Sigmoid colon (tissue), 7 donors: Measurements from ENCODE around the gene CALML6. TPM values are rescaled to one million over a fixed set of nuclear protein-coding genes. Genes with fewer than 3 reads are reported as not detected.

Experiments
- DNase-seq: peaks from one replicate; pipeline ENCODE4 v3.0.0-alpha.2; 2019
- H3K27ac ChIP-seq, 4 donors: fragments of 200-600 bp; sonication (generic); one replicate each; pipeline ENCODE4 v1.5.1; 2016 to 2019; ENCODE audit warnings: mild to moderate bottlenecking in 1 of 4
- H3K27me3 ChIP-seq, 3 donors: fragments of 200-600 bp; sonication (generic); one replicate each; pipeline ENCODE4 v1.5.1; 2019; ENCODE audit warnings: mild to moderate bottlenecking in 1 of 3
- H3K36me3 ChIP-seq, 4 donors: fragments of 200-600 bp; sonication (generic); one replicate each; pipeline ENCODE4 v1.5.1; 2016 to 2019
- H3K4me1 ChIP-seq, 4 donors: fragments of 200-600 bp; sonication (generic); one replicate each; pipeline ENCODE4 v1.5.1; 2017 to 2019
- H3K4me3 ChIP-seq, 4 donors: fragments of 200-600 bp; sonication (generic); one replicate each; pipeline ENCODE4 v1.5.1; 2017 to 2019; ENCODE audit warnings: mild to moderate bottlenecking in 2 of 4, moderate library complexity in 1 of 4
- H3K9me3 ChIP-seq, 4 donors: fragments of 200-600 bp in 3 of 4; sonication (generic) in 3 of 4; one replicate each; pipeline versions ENCODE4 v1.5.1 to v1.6.1; 2013 to 2019
- CTCF ChIP-seq, 4 experiments: fragments of 450-650 bp in 3 of 4; fragments of 200-600 bp in 1 of 4; IDR thresholded peaks; one replicate each; pipeline ENCODE4 v1.5.1; 2016 to 2019; ENCODE audit warnings: antibody characterized with exemption in 4 of 4, mild to moderate bottlenecking in 3 of 4, moderate library complexity in 2 of 4
- EP300 ChIP-seq, 4 donors: sonication (generic); formaldehyde crosslinking; IDR thresholded peaks; one replicate each; pipeline ENCODE4 v1.6.1; 2017; ENCODE audit warnings: antibody characterized with exemption in 4 of 4
- POLR2A ChIP-seq, 2 donors: fragments of 450-650 bp; IDR thresholded peaks; one replicate each; pipeline ENCODE4 v1.6.1; 2016; ENCODE audit warnings: antibody characterized with exemption in 2 of 2, mild to moderate bottlenecking in 2 of 2, moderate library complexity in 2 of 2
- POLR2AphosphoS5 ChIP-seq, 4 donors: sonication (generic); formaldehyde crosslinking; IDR thresholded peaks; one replicate each; pipeline ENCODE4 v1.6.1; 2017; ENCODE audit warnings: antibody characterized with exemption in 4 of 4
- WGBS, 2 donors: extraction: QIAGEN DNeasy Blood & Tissue Kit; methylation state at CpG; one replicate each; pipeline ENCODE4 v1.1.7; 2013; 5-methylcytosine and 5-hydroxymethylcytosine counted together
- intact Hi-C: fragments of 100-400 bp; cut with DNase I; formaldehyde crosslinking; loops from one replicate; pipeline ENCODE4 v1.15.1; 2023
- polyA plus RNA-seq, 3 donors: library from polyadenylated mRNA; stranded (reverse); fragments of 200-250 nt; gene quantifications; one replicate each; pipeline ENCODE4 v1.2.3, GENCODE V29; 2013
- total RNA-seq, 4 donors: library from RNA; depleted of rRNA; stranded (reverse); fragments of >200 nt; gene quantifications; one replicate each; pipeline ENCODE4 v1.1.0, GENCODE V29; 2016
- donor health status: healthy with polysubstance abuse.
- donor health status: Bipolar disorder and iron deficiency.
- donor health status: healthy.

CALML6 gene
- total and polyA plus RNA-seq, 7 donors: 0.36 TPM; not detected in 5

GRCh38 chr1:1915911-1916840 is 1.1 kb downstream of the CALML6 start:
- Histone ChIP-seq H3K27ac (no peak overlapping the region), H3K4me3 (no peak overlapping the region), H3K36me3 (no peaks in the 10 kb centered on the region), H3K4me1 (peaks cover 0 to 14% (median 11%) of the 10 kb centered on the region in 4 donors), H3K27me3 (no peaks in the 10 kb centered on the region), H3K9me3 (no peaks in the 10 kb centered on the region)
- intact Hi-C loops: loop anchor here (10.0 kb wide), 1 partner anchor 499 kb away; the partner anchor contains the start of gene PEX10
- peak; percentile 53 for DNase-seq
- WGBS, 2 donors: 66 to 82% methylated on average over 23 of the region's 23 CpGs
- no peak for TF ChIP-seq POLR2AphosphoS5 (IDR thresholded peaks at IDR 0.05)
- TF ChIP-seq EP300 (IDR thresholded peaks at IDR 0.05): no peak
- TF ChIP-seq CTCF (IDR thresholded peaks at IDR 0.05): no peak
- TF ChIP-seq POLR2A (IDR thresholded peaks at IDR 0.05): no peak

GRCh38 chr1:1916851-1917251 is 1.8 kb downstream of the CALML6 start:
- no peaks in the 10 kb centered on the region for H3K27me3 ChIP-seq
- TF ChIP-seq POLR2A (IDR thresholded peaks at IDR 0.05) (no peak), EP300 (IDR thresholded peaks at IDR 0.05) (no peak)
- WGBS, 2 donors: 82 to 90% methylated on average over 19 of the region's 19 CpGs
- intact Hi-C loops: loop anchor here (10.0 kb wide), 1 partner anchor 498 kb away; the partner anchor contains the start of gene PEX10
- H3K36me3 ChIP-seq: no peaks in the 10 kb centered on the region
- no peaks in the 10 kb centered on the region for H3K9me3 ChIP-seq
- H3K27ac ChIP-seq: no peak overlapping the region
- DNase-seq: no peak
- H3K4me1 ChIP-seq: peaks cover 0 to 14% (median 11%) of the 10 kb centered on the region in 4 donors
- no peak overlapping the region for H3K4me3 ChIP-seq

- H3K9me3 ChIP-seq: no peaks in the 10 kb centered on the region
- DNase-seq: no peak
- TF ChIP-seq EP300 (IDR thresholded peaks at IDR 0.05) (no peak), POLR2A (IDR thresholded peaks at IDR 0.05) (no peak), POLR2AphosphoS5 (IDR thresholded peaks at IDR 0.05) (no peak), CTCF (IDR thresholded peaks at IDR 0.05) (no peak)
- peaks cover 0 to 14% (median 11%) of the 10 kb centered on the region in 4 donors for H3K4me1 ChIP-seq
- H3K27ac ChIP-seq: no peak overlapping the region
- H3K4me3 ChIP-seq: no peak overlapping the region
- no peaks in the 10 kb centered on the region for H3K36me3 ChIP-seq
- intact Hi-C loops: loop anchor here (10.0 kb wide), 1 partner anchor 497 kb away; the partner anchor contains the start of gene PEX10
- WGBS, 2 donors: 92 to 93% methylated on average over 14 of the region's 14 CpGs
- no peaks in the 10 kb centered on the region for H3K27me3 ChIP-seq
These were observed 2.4 kb downstream of the CALML6 start for GRCh38 chr1:1917304-1917976.

- H3K27me3 ChIP-seq: no peaks in the 10 kb centered on the region
- H3K36me3 ChIP-seq: no peaks in the 10 kb centered on the region
- intact Hi-C loops: loop anchor here (10.0 kb wide), 1 partner anchor 497 kb away; the partner anchor contains the start of gene PEX10
- H3K4me3 ChIP-seq: peak overlapping the region; percentile 28 to 56 (median 52)
- peak; percentile 73 for DNase-seq
- H3K27ac ChIP-seq: peak overlapping the region in 2 of 4 donors; percentile 57 to 74
- peaks cover 0 to 14% (median 11%) of the 10 kb centered on the region in 4 donors for H3K4me1 ChIP-seq
- no peaks in the 10 kb centered on the region for H3K9me3 ChIP-seq
- TF ChIP-seq CTCF (IDR thresholded peaks at IDR 0.05) (no peak), POLR2AphosphoS5 (IDR thresholded peaks at IDR 0.05) (no peak), POLR2A (IDR thresholded peaks at IDR 0.05) (no peak), EP300 (IDR thresholded peaks at IDR 0.05) (no peak)
- 42 to 48% methylated on average over 46 of the region's 46 CpGs for WGBS, 2 donors
These were observed 3.2 kb downstream of the CALML6 start for GRCh38 chr1:1917995-1918900.
